Keratinocyte (primary cell): ENCODE results near the gene DTX3L. TPM values are rescaled to one million over a fixed set of nuclear protein-coding genes. Genes with fewer than 3 reads are reported as not detected.

Experiments used
- DNase-seq: peaks from one replicate; pipeline ENCODE4 v3.0.0-alpha.2; 2011; ENCODE audit warnings: low read depth, missing footprints, low spot score
- FAIRE-seq: peaks from 2 replicates; lab custom pipeline; 2011; peaks lifted over from hg19 to GRCh38; lab: Jason Lieb, UNC
- H2AFZ ChIP-seq: 2 replicates; pipeline ENCODE4 v1.6.0; 2012; ENCODE audit warnings: low read length, control low read depth, inconsistent platforms; ENCODE audit not compliant: control insufficient read depth
- H3K27ac ChIP-seq: 2 replicates; pipeline ENCODE4 v1.5.1; 2011; ENCODE audit warnings: low read length; ENCODE audit not compliant: control insufficient read depth, insufficient read depth
- H3K27me3 ChIP-seq: 3 replicates; pipeline ENCODE4 v1.6.0; 2011; ENCODE audit warnings: low read length; ENCODE audit not compliant: control insufficient read depth, insufficient read depth; ENCODE audit errors: extremely low read depth
- H3K36me3 ChIP-seq, 2 experiments: 2 replicates in 1 of 2; 3 replicates in 1 of 2; pipeline ENCODE4 v1.5.1; 2011; ENCODE audit warnings: low read length in 2 of 2, mild to moderate bottlenecking in 1 of 2; ENCODE audit not compliant: control insufficient read depth in 2 of 2, insufficient read depth in 2 of 2; ENCODE audit errors: extremely low read depth in 1 of 2
- H3K4me1 ChIP-seq: 3 replicates; pipeline ENCODE4 v1.5.1; 2011; ENCODE audit warnings: low read length; ENCODE audit not compliant: control insufficient read depth, insufficient read depth; ENCODE audit errors: extremely low read depth
- H3K4me2 ChIP-seq: 3 replicates; pipeline ENCODE4 v1.6.0; 2011; ENCODE audit warnings: low read depth, low read length; ENCODE audit not compliant: control insufficient read depth, insufficient read depth; ENCODE audit errors: extremely low read depth
- H3K4me3 ChIP-seq, 3 experiments: fragments of 200-600 bp in 1 of 3; sonication (generic) in 1 of 3; 2 replicates in 2 of 3; 3 replicates in 1 of 3; pipeline ENCODE4 v1.5.1; 2011 to 2016; ENCODE audit warnings: low read length in 3 of 3, mild to moderate bottlenecking in 3 of 3, control low read depth in 2 of 3, inconsistent platforms in 1 of 3, low read depth in 1 of 3, mixed read lengths in 1 of 3, mixed run types in 1 of 3, moderate library complexity in 1 of 3; ENCODE audit not compliant: control insufficient read depth in 2 of 3, insufficient read depth in 2 of 3; ENCODE audit errors: extremely low read depth in 1 of 3
- H3K79me2 ChIP-seq: 2 replicates; pipeline ENCODE4 v1.6.0; 2012; ENCODE audit warnings: low read length; ENCODE audit not compliant: control insufficient read depth, insufficient read depth
- H3K9ac ChIP-seq: 3 replicates; pipeline ENCODE4 v1.6.0; 2011; ENCODE audit warnings: low read length; ENCODE audit not compliant: control insufficient read depth, insufficient read depth; ENCODE audit errors: extremely low read depth
- H3K9me1 ChIP-seq: 3 replicates; pipeline ENCODE4 v1.6.0; 2011; ENCODE audit warnings: low read length; ENCODE audit not compliant: control insufficient read depth, insufficient read depth; ENCODE audit errors: extremely low read depth
- H3K9me3 ChIP-seq: 2 replicates; pipeline ENCODE4 v1.5.1; 2012; ENCODE audit warnings: low read depth, low read length; ENCODE audit not compliant: control insufficient read depth
- H4K20me1 ChIP-seq: 3 replicates; pipeline ENCODE4 v1.6.0; 2011; ENCODE audit warnings: low read length; ENCODE audit not compliant: control insufficient read depth, insufficient read depth; ENCODE audit errors: extremely low read depth
- CTCF ChIP-seq, 3 experiments: IDR thresholded peaks in 1 of 3; conservative IDR thresholded peaks in 1 of 3; optimal IDR thresholded peaks in 1 of 3; 2 replicates in 2 of 3; 3 replicates in 1 of 3; pipeline versions ENCODE3 to v1.5.1; 2011; ENCODE audit warnings: low read length in 3 of 3, mild to moderate bottlenecking in 3 of 3, moderate library complexity in 2 of 3, control low read depth in 1 of 3, inconsistent platforms in 1 of 3; ENCODE audit not compliant: insufficient read depth in 2 of 3; ENCODE audit errors: extremely low read depth in 1 of 3
- EZH2 ChIP-seq: IDR thresholded peaks from one replicate; pipeline ENCODE4 v1.6.1; 2012; ENCODE audit warnings: inconsistent platforms, mild to moderate bottlenecking, low read length, moderate library complexity
- dilution Hi-C: fragments of 300-500 bp; cut with MboI; formaldehyde crosslinking; loops from one replicate; pipeline ENCODE4 v1.7.0; 2020; ENCODE audit warnings: low sequenced_read_pairs; ENCODE audit not compliant: extremely low pct_ligation_motif_present
- polyA plus RNA-seq, 5 experiments: library from polyadenylated mRNA; depleted of rRNA in 3 of 5; stranded (reverse) in 3 of 5; stranded (forward) in 1 of 5; unstranded in 1 of 5; fragments of >200 nt; gene quantifications; 1 replicate in 1 of 5; 2 replicates in 3 of 5; 3 replicates in 1 of 5; pipeline versions ENCODE4 v1.2.1 to v1.2.3, GENCODE V29; 2011 to 2012; ENCODE audit warnings: missing spikeins in 2 of 5, low read depth in 1 of 5, low replicate concordance in 1 of 5

DTX3L gene
- polyA plus RNA-seq, 1 donor (not counting 4 experiments of a cell fraction or from before 2014, with no cell fraction given): 13.6 TPM

- no peaks in the 10 kb centered on the region for H3K9me1 ChIP-seq
- FAIRE-seq (no peak), DNase-seq (no peak)
- H2AFZ ChIP-seq: no peak overlapping the region
- H3K27ac ChIP-seq: no peak overlapping the region
- no peak for TF ChIP-seq EZH2
- TF ChIP-seq CTCF (optimal IDR thresholded peaks at IDR 0.05 in 1 of 3, IDR thresholded peaks at IDR 0.05 in 1 of 3, conservative IDR thresholded peaks at IDR 0.05 in 1 of 3; ENCODE audit: extremely low read depth in 1 of 3, insufficient read depth in 2 of 3, low read length in 3 of 3): no peak
- no peak overlapping the region for H3K9ac ChIP-seq
- H3K27me3 ChIP-seq: peaks cover 20% of the 10 kb centered on the region
- no peak overlapping the region for H3K4me2 ChIP-seq
- no peaks in the 10 kb centered on the region for H3K9me3 ChIP-seq
- H4K20me1 ChIP-seq: no peaks in the 10 kb centered on the region
- no peaks in the 10 kb centered on the region for H3K36me3 ChIP-seq
- dilution Hi-C loops: no loop called here
- no peak overlapping the region for H3K4me3 ChIP-seq
- no peaks in the 10 kb centered on the region for H3K4me1 ChIP-seq
- H3K79me2 ChIP-seq: no peaks in the 10 kb centered on the region
These were observed 54.9 kb downstream of the DTX3L start for GRCh38 chr3:122619040-122619439.

- Histone ChIP-seq H2AFZ (no peak overlapping the region), H3K27ac (no peak overlapping the region), H3K4me2 (no peak overlapping the region), H4K20me1 (no peaks in the 10 kb centered on the region), H3K4me1 (no peaks in the 10 kb centered on the region), H3K9me3 (no peaks in the 10 kb centered on the region), H3K79me2 (no peaks in the 10 kb centered on the region), H3K27me3 (peaks cover 20% of the 10 kb centered on the region), H3K36me3 (no peaks in the 10 kb centered on the region), H3K9ac (no peak overlapping the region), H3K9me1 (no peaks in the 10 kb centered on the region), H3K4me3 (no peak overlapping the region)
- DNase-seq: no peak
- dilution Hi-C loops: no loop called here
- no peak for FAIRE-seq
- TF ChIP-seq EZH2: no peak
- TF ChIP-seq CTCF (optimal IDR thresholded peaks at IDR 0.05 in 1 of 3, IDR thresholded peaks at IDR 0.05 in 1 of 3, conservative IDR thresholded peaks at IDR 0.05 in 1 of 3; ENCODE audit: extremely low read depth in 1 of 3, insufficient read depth in 2 of 3, low read length in 3 of 3): no peak
These were observed 56.3 kb downstream of the DTX3L start for GRCh38 chr3:122620399-122620798.
